AG09309 (cell line): ENCODE data around the gene GLS.
"Not testable (repeated sequence)": the region's sequence is repeated elsewhere in the genome, so short reads cannot be mapped to it uniquely, and the experiment has no call there.

Experiments used
- DNase-seq: peaks from one replicate; pipeline ENCODE4 v3.0.0-alpha.2; 2010; ENCODE audit warnings: low read depth
- H3K4me3 ChIP-seq: 2 replicates; pipeline ENCODE4 v1.5.1; 2011; ENCODE audit warnings: mild to moderate bottlenecking, low read depth, low read length, moderate library complexity; ENCODE audit not compliant: control insufficient read depth
- CTCF ChIP-seq: IDR thresholded peaks from 2 replicates; pipeline ENCODE4 v1.5.1; 2011; ENCODE audit warnings: mild to moderate bottlenecking, low read depth, low read length, inconsistent platforms; ENCODE audit not compliant: insufficient read depth, control insufficient read depth; ENCODE audit errors: missing control alignments

GLS gene

GRCh38 chr2:190986221-190986953 lies 105.8 kb downstream of the GLS start:
- DNase-seq, result no peak
- TF ChIP-seq CTCF, result no peak
- no peak overlapping the region for H3K4me3 ChIP-seq

- H3K4me3 ChIP-seq, result no peak overlapping the region
- DNase-seq, result no peak
- no peak for TF ChIP-seq CTCF
These were observed 106.5 kb downstream of the GLS start for GRCh38 chr2:190987116-190987515.

- DNase-seq, result no peak
- no peak for TF ChIP-seq CTCF
- no peak overlapping the region for H3K4me3 ChIP-seq
These were observed 107.3 kb downstream of the GLS start for GRCh38 chr2:190987938-190988337.

GRCh38 chr2:190988910-190989309 lies 108.3 kb downstream of the GLS start:
- no peak for TF ChIP-seq CTCF
- no peak overlapping the region for H3K4me3 ChIP-seq
- DNase-seq, result no peak

- no peak for TF ChIP-seq CTCF
- H3K4me3 ChIP-seq, result no peak overlapping the region
- DNase-seq, result no peak
These were observed 109.5 kb downstream of the GLS start for GRCh38 chr2:190990132-190990531.

- TF ChIP-seq CTCF, result no peak
- no peak for DNase-seq
- H3K4me3 ChIP-seq, result no peak overlapping the region
These were observed 112.6 kb downstream of the GLS start for GRCh38 chr2:190993292-190993643.

GRCh38 chr2:190994148-190994547 lies 113.5 kb downstream of the GLS start:
- TF ChIP-seq CTCF, result no peak
- no peak overlapping the region for H3K4me3 ChIP-seq
- DNase-seq, result no peak

GRCh38 chr2:190995315-190995714 lies 114.7 kb downstream of the GLS start:
- DNase-seq, H3K4me3 ChIP-seq: not testable (repeated sequence)
